ENCODE data around the gene PHLDB3. TPM values are rescaled to one million over a fixed set of nuclear protein-coding genes. Genes with fewer than 3 reads are reported as not detected.

The PHLDB3 gene
- total and polyA plus RNA-seq, 7 experiments from 2014 or later = 4.5 to 98.8 (median 37.8) TPM

- peak overlapping the region in 5 of 10 donors; percentile 4 to 47 (median 23) for H3K4me3 Mint-ChIP-seq
- H3K27ac ChIP-seq (ENCODE audit: low read depth, low read length) = peak overlapping the region; percentile 93
- CTCF ChIA-PET = interaction anchor here (3.5 kb wide), 1 partner anchor 19 kb away, joined by 15 read pairs; no protein-coding TSS in a partner anchor
- H3K9me3 Mint-ChIP-seq = no peaks in the 10 kb centered on the region
- H3K4me3 ChIP-seq (ENCODE audit: low read length) = no peak overlapping the region
- POLR2A ChIA-PET = interaction anchor here (5.8 kb wide), 1 partner anchor 37 kb away, joined by 58 read pairs; the partner anchor contains the start of gene PHLDB3
- H3K27me3 Mint-ChIP-seq = no peaks in the 10 kb centered on the region
- no peaks in the 10 kb centered on the region for H3K36me3 ChIP-seq (ENCODE audit: control insufficient read depth in 2 of 3, insufficient read depth in 3 of 3, low read length in 3 of 3)
- ATAC-seq (no peak), DNase-seq (no peak)
- H3K4me1 ChIP-seq (ENCODE audit: control insufficient read depth in 2 of 2, insufficient read depth in 2 of 2, low read length in 2 of 2) = peaks cover 19 to 51% of the 10 kb centered on the region in 2 donors
- H3K27ac Mint-ChIP-seq = peak overlapping the region in 8 of 9 donors; percentile 82 to 99 (median 96)
- intact Hi-C loops (cut with micrococcal nuclease) = loop anchor here in 1 of 2 donors (10.0 kb wide), 1 partner anchor 288 kb away; the partner anchor contains the start of gene SMG9
- H3K9me3 ChIP-seq (ENCODE audit: control insufficient read depth in 2 of 3, low read length in 3 of 3) = no peaks in the 10 kb centered on the region
- H3K27me3 ChIP-seq (ENCODE audit: control insufficient read depth in 2 of 2, insufficient read depth in 2 of 2, low read length in 2 of 2) = no peaks in the 10 kb centered on the region
- H3K36me3 Mint-ChIP-seq = no peaks in the 10 kb centered on the region
- H3K4me1 Mint-ChIP-seq = peaks cover 24 to 87% (median 58%) of the 10 kb centered on the region in 7 donors
These were observed 37.3 kb downstream of the PHLDB3 start for GRCh38 chr19:43467276-43467675.

GRCh38 chr19:43466793-43467192 is 37.8 kb downstream of the PHLDB3 start:
- intact Hi-C loops (cut with micrococcal nuclease) = loop anchor here in 1 of 2 donors (10.0 kb wide), 1 partner anchor 288 kb away; the partner anchor contains the start of gene SMG9
- Histone ChIP-seq H3K27me3 (ENCODE audit: control insufficient read depth in 2 of 2, insufficient read depth in 2 of 2, low read length in 2 of 2) (no peaks in the 10 kb centered on the region), H3K9me3 (ENCODE audit: control insufficient read depth in 2 of 3, low read length in 3 of 3) (no peaks in the 10 kb centered on the region), H3K4me1 (ENCODE audit: control insufficient read depth in 2 of 2, insufficient read depth in 2 of 2, low read length in 2 of 2) (peaks cover 19 to 48% of the 10 kb centered on the region in 2 donors), H3K4me3 (ENCODE audit: low read length) (no peak overlapping the region), H3K36me3 (ENCODE audit: control insufficient read depth in 2 of 3, insufficient read depth in 3 of 3, low read length in 3 of 3) (no peaks in the 10 kb centered on the region), H3K27ac (ENCODE audit: low read depth, low read length) (no peak overlapping the region)
- ChIA-PET CTCF (interaction anchor here (1.1 to 3.5 kb wide), 2 partner anchors 19 to 53 kb away, joined by 5 to 15 read pairs; no protein-coding TSS in a partner anchor), POLR2A (interaction anchor here (0.7 to 5.8 kb wide), 3 partner anchors 8 to 38 kb away, joined by 4 to 58 read pairs (median 12); partner anchors contain the start of gene PHLDB3)
- DNase-seq (no peak), ATAC-seq (no peak)
- Mint-ChIP-seq H3K36me3 (no peaks in the 10 kb centered on the region), H3K4me1 (peaks cover 24 to 87% (median 59%) of the 10 kb centered on the region in 7 donors), H3K27ac (peak overlapping the region in 8 of 9 donors; percentile 82 to 99 (median 96)), H3K9me3 (no peaks in the 10 kb centered on the region), H3K27me3 (no peaks in the 10 kb centered on the region), H3K4me3 (peak overlapping the region in 1 of 10 donors; percentile 49)

- ATAC-seq (no peak), DNase-seq (no peak)
- Histone ChIP-seq H3K4me1 (ENCODE audit: control insufficient read depth in 2 of 2, insufficient read depth in 2 of 2, low read length in 2 of 2) (peaks cover 19 to 36% of the 10 kb centered on the region in 2 donors), H3K9me3 (ENCODE audit: control insufficient read depth in 2 of 3, low read length in 3 of 3) (no peaks in the 10 kb centered on the region), H3K27ac (ENCODE audit: low read depth, low read length) (peak within 1 kb of the TSS; percentile 92), H3K27me3 (ENCODE audit: control insufficient read depth in 2 of 2, insufficient read depth in 2 of 2, low read length in 2 of 2) (no peaks in the 10 kb centered on the region), H3K36me3 (ENCODE audit: control insufficient read depth in 2 of 3, insufficient read depth in 3 of 3, low read length in 3 of 3) (no peaks in the 10 kb centered on the region), H3K4me3 (ENCODE audit: low read length) (peak within 1 kb of the TSS; percentile 92)
- peak within 1 kb of the TSS; percentile 87 to 99 (median 94) for H3K4me3 Mint-ChIP-seq
- no peaks in the 10 kb centered on the region for H3K9me3 Mint-ChIP-seq
- peaks cover 26 to 87% (median 69%) of the 10 kb centered on the region in 7 donors for H3K4me1 Mint-ChIP-seq
- intact Hi-C loops (cut with micrococcal nuclease) = loop anchor here in 1 of 2 donors (10.0 kb wide), 1 partner anchor 289 kb away; the partner anchor contains the start of gene SMG9
- peak within 1 kb of the TSS; percentile 62 to 100 (median 99) for H3K27ac Mint-ChIP-seq
- peaks cover 0 to 2% (median 0%) of the 10 kb centered on the region in 5 donors for H3K27me3 Mint-ChIP-seq
- ChIA-PET CTCF (interaction anchor here (0.6 to 3.5 kb wide), 5 partner anchors 9 to 54 kb away, joined by 3 to 15 read pairs (median 4); no protein-coding TSS in a partner anchor), POLR2A (interaction anchor here (0.7 to 5.8 kb wide), 6 partner anchors 9 to 39 kb away, joined by 3 to 64 read pairs (median 20); partner anchors contain the start of gene PHLDB3)
- peaks cover 0 to 8% (median 0%) of the 10 kb centered on the region in 5 donors for H3K36me3 Mint-ChIP-seq
These were observed 39.0 kb downstream of the PHLDB3 start, which contains the start of gene LYPD3 for GRCh38 chr19:43465468-43466120. Gene LYPD3 (minus strand): TSS chr19:43465608. CDS start chr19:43465571, 37 bp downstream.

GRCh38 chr19:43464134-43464775 is 40.3 kb downstream of the PHLDB3 start:
- Histone ChIP-seq H3K27ac (ENCODE audit: low read depth, low read length) (peak overlapping the region; percentile 92), H3K27me3 (ENCODE audit: control insufficient read depth in 2 of 2, insufficient read depth in 2 of 2, low read length in 2 of 2) (no peaks in the 10 kb centered on the region), H3K4me3 (ENCODE audit: low read length) (peak overlapping the region; percentile 92), H3K36me3 (ENCODE audit: control insufficient read depth in 2 of 3, insufficient read depth in 3 of 3, low read length in 3 of 3) (no peaks in the 10 kb centered on the region), H3K4me1 (ENCODE audit: control insufficient read depth in 2 of 2, insufficient read depth in 2 of 2, low read length in 2 of 2) (peaks cover 15 to 26% of the 10 kb centered on the region in 2 donors), H3K9me3 (ENCODE audit: control insufficient read depth in 2 of 3, low read length in 3 of 3) (no peaks in the 10 kb centered on the region)
- Mint-ChIP-seq H3K27me3 (peaks cover 0 to 2% (median 0%) of the 10 kb centered on the region in 5 donors), H3K27ac (peak overlapping the region; percentile 89 to 100 (median 99)), H3K4me3 (peak overlapping the region; percentile 87 to 99 (median 94)), H3K36me3 (peaks cover 0 to 8% (median 0%) of the 10 kb centered on the region in 5 donors), H3K9me3 (no peaks in the 10 kb centered on the region), H3K4me1 (peaks cover 26 to 74% (median 58%) of the 10 kb centered on the region in 7 donors)
- ChIA-PET CTCF (interaction anchor here (0.6 to 5.2 kb wide), 9 partner anchors 8 to 132 kb away, joined by 3 to 31 read pairs (median 5); partner anchors contain the start of genes IRGQ, PHLDB3, ZNF575 and ZNF576), POLR2A (interaction anchor here (0.7 to 5.8 kb wide), 15 partner anchors 10 to 132 kb away, joined by 3 to 64 read pairs (median 8); partner anchors contain the start of genes ETHE1, IRGQ, PHLDB3 and PINLYP)
- intact Hi-C loops (cut with micrococcal nuclease) = loop anchor here in 1 of 2 donors (5.0 to 10.0 kb wide), 3 partner anchors 113 to 291 kb away; partner anchors contain the start of genes IRGQ, PINLYP, SMG9 and XRCC1
- no peak for ATAC-seq
- DNase-seq = peak in 1 of 9 donors; percentile 80

GRCh38 chr19:43463381-43464133 is 41.0 kb downstream of the PHLDB3 start:
- DNase-seq = peak; percentile 94 to 100 (median 99)
- Mint-ChIP-seq H3K9me3 (no peaks in the 10 kb centered on the region), H3K27me3 (peaks cover 0 to 2% (median 0%) of the 10 kb centered on the region in 5 donors), H3K27ac (peak overlapping the region; percentile 89 to 100 (median 99)), H3K4me3 (peak overlapping the region; percentile 87 to 99 (median 94)), H3K4me1 (peaks cover 24 to 67% (median 51%) of the 10 kb centered on the region in 7 donors), H3K36me3 (peaks cover 0 to 8% (median 0%) of the 10 kb centered on the region in 5 donors)
- Histone ChIP-seq H3K4me1 (ENCODE audit: control insufficient read depth in 2 of 2, insufficient read depth in 2 of 2, low read length in 2 of 2) (peaks cover 8 to 19% of the 10 kb centered on the region in 2 donors), H3K27me3 (ENCODE audit: control insufficient read depth in 2 of 2, insufficient read depth in 2 of 2, low read length in 2 of 2) (no peaks in the 10 kb centered on the region), H3K4me3 (ENCODE audit: low read length) (peak overlapping the region; percentile 92), H3K9me3 (ENCODE audit: control insufficient read depth in 2 of 3, low read length in 3 of 3) (no peaks in the 10 kb centered on the region), H3K27ac (ENCODE audit: low read depth, low read length) (peak overlapping the region; percentile 92), H3K36me3 (ENCODE audit: control insufficient read depth in 2 of 3, insufficient read depth in 3 of 3, low read length in 3 of 3) (no peaks in the 10 kb centered on the region)
- ChIA-PET POLR2A (interaction anchor here (0.6 to 5.8 kb wide), 24 partner anchors 10 to 156 kb away, joined by 3 to 64 read pairs (median 3); partner anchors contain the start of genes ETHE1, IRGQ, PHLDB3 and PINLYP), CTCF (interaction anchor here (0.6 to 5.2 kb wide), 10 partner anchors 9 to 133 kb away, joined by 3 to 31 read pairs (median 4); partner anchors contain the start of genes IRGQ, PHLDB3, ZNF575 and ZNF576)
- intact Hi-C loops (cut with micrococcal nuclease) = loop anchor here (1.0 to 10.0 kb wide), 16 partner anchors 12 to 292 kb away; partner anchors contain the start of genes IRGQ (in 2 of the 2), PHLDB3 (in 2 of the 2), PINLYP (in 2 of the 2) and XRCC1 (in 2 of the 2)
- peak; percentile 92 for ATAC-seq
